Spleen (tissue), 11 donors: Measurements from ENCODE around the gene ZIK1. TPM values are rescaled to one million over a fixed set of nuclear protein-coding genes. Genes with fewer than 3 reads are reported as not detected.

Experiments
- DNase-seq: peaks from one replicate; pipeline ENCODE4 v3.0.0-alpha.2; 2020
- H3K27ac ChIP-seq, 8 donors: fragments of 200-600 bp; sonication (generic) in 7 of 8; 1 replicate in 4 of 8; 2 replicates in 4 of 8; pipeline versions ENCODE4 v1.5.0 to v1.8.0; 2016 to 2021; ENCODE audit warnings: inconsistent platforms in 4 of 8, mild to moderate bottlenecking in 4 of 8, moderate library complexity in 1 of 8
- H3K27me3 ChIP-seq, 7 donors: fragments of 200-600 bp; sonication (generic) in 6 of 7; replicated peaks in 1 of 7; 1 replicate in 4 of 7; 2 replicates in 3 of 7; pipeline versions ENCODE4 v1.5.0 to v1.8.0; 2016 to 2021; ENCODE audit warnings: inconsistent platforms in 3 of 7, mild to moderate bottlenecking in 1 of 7
- H3K36me3 ChIP-seq, 6 donors: fragments of 200-600 bp; sonication (generic) in 5 of 6; 1 replicate in 4 of 6; 2 replicates in 2 of 6; pipeline versions ENCODE4 v1.5.0 to v1.8.0; 2016 to 2021; ENCODE audit warnings: inconsistent platforms in 2 of 6
- H3K4me1 ChIP-seq, 6 donors: fragments of 200-600 bp; sonication (generic) in 5 of 6; 1 replicate in 3 of 6; 2 replicates in 3 of 6; pipeline versions ENCODE4 v1.5.0 to v1.8.0; 2016 to 2021; ENCODE audit warnings: inconsistent platforms in 3 of 6
- H3K4me3 ChIP-seq, 8 donors: fragments of 200-600 bp; sonication (generic) in 7 of 8; 1 replicate in 4 of 8; 2 replicates in 4 of 8; pipeline versions ENCODE4 v1.5.0 to v1.8.0; 2016 to 2021; ENCODE audit warnings: inconsistent platforms in 4 of 8, mild to moderate bottlenecking in 4 of 8, moderate library complexity in 2 of 8
- H3K9me3 ChIP-seq, 8 donors: fragments of 200-600 bp; sonication (generic) in 7 of 8; 1 replicate in 4 of 8; 2 replicates in 4 of 8; pipeline versions ENCODE4 v1.5.0 to v1.8.0; 2016 to 2021; ENCODE audit warnings: inconsistent platforms in 4 of 8
- POLR2A ChIP-seq, 3 donors: fragments of 450-650 bp; IDR thresholded peaks; one replicate each; pipeline ENCODE4 v1.5.1; 2017; ENCODE audit warnings: antibody characterized with exemption in 3 of 3, mild to moderate bottlenecking in 1 of 3
- POLR2AphosphoS5 ChIP-seq, 3 donors: sonication (generic); formaldehyde crosslinking; IDR thresholded peaks; one replicate each; pipeline ENCODE4 v1.5.1; 2017; ENCODE audit warnings: antibody characterized with exemption in 3 of 3
- WGBS, 5 donors: extraction: QIAGEN DNeasy Blood & Tissue Kit in 3 of 5; methylation state at CpG; one replicate each; pipeline versions ENCODE4 v1.1.5 to v1.1.7; 2013 to 2018; 5-methylcytosine and 5-hydroxymethylcytosine counted together
- intact Hi-C: fragments of 100-400 bp; cut with DNase I; formaldehyde crosslinking; loops from one replicate; pipeline ENCODE4 v1.15.0; 2023; ENCODE audit warnings: low total_unique reads
- polyA plus RNA-seq, 3 donors: library from polyadenylated mRNA; stranded (reverse); fragments of 200-250 nt; gene quantifications; one replicate each; pipeline ENCODE4 v1.2.1, GENCODE V29; 2013
- total RNA-seq, 7 donors: library from RNA; depleted of rRNA in 3 of 7; stranded (reverse); fragments of >200 nt in 3 of 7; fragmentation: NEBNext Ultra II Directional in 4 of 7; extraction: Animal tissue kit (Norgen Biotek cat#: 25700) in 4 of 7; gene quantifications; one replicate each; pipeline versions ENCODE4 v1.1.0 to v1.2.1, GENCODE V29; 2016 to 2021
- TF ChIP-seq, protein P1 (sequence below), 11 experiments: fragments of 200-600 bp in 7 of 11; fragments of 450-650 bp in 4 of 11; sonication (generic) in 4 of 11; IDR thresholded peaks in 8 of 11; conservative IDR thresholded peaks in 3 of 11; 1 replicate in 7 of 11; 2 replicates in 4 of 11; pipeline versions ENCODE4 v1.4.0 to v1.8.0; 2016 to 2021; ENCODE audit warnings: antibody characterized with exemption in 11 of 11, inconsistent platforms in 4 of 11, mild to moderate bottlenecking in 1 of 11
- donor health status: healthy with polysubstance abuse.
- donor health status: DM: no; HTN: no; CAD: no; lungs with moderate emphysema.
- donor health status: DM: no; HTN: no; CAD: no.
- donor health status: Bipolar disorder and iron deficiency.
- donor health status: healthy.
- donor health status: DM: no; HTN: no; CAD: no.
- donor health status: DM: yes; HTN: yes; CAD: no.

Gene ZIK1
- total and polyA plus RNA-seq, 10 donors = 3.4 to 12.0 (median 7.0) TPM

DNA sequence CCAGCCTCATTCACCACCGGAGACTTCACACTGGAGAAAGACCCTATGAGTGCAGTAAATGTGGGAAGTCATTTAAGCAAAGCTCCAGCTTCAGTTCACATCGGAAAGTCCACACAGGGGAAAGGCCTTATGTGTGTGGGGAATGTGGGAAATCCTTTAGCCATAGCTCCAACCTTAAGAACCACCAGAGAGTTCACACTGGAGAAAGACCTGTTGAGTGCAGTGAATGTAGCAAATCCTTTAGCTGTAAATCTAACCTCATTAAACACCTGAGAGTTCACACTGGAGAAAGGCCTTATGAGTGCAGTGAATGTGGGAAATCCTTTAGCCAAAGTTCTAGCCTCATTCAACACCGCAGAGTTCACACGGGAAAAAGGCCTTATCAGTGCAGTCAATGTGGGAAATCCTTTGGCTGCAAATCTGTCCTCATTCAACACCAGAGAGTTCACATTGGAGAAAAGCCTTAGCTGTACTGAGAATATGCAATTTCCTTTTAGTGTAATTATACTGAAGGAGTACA, 57.8 kb downstream of the ZIK1 start:
- Histone ChIP-seq H3K4me1 (no peaks in the 10 kb centered on the region), H3K27me3 (no peaks in the 10 kb centered on the region), H3K9me3 (peaks cover 17 to 100% (median 99%) of the 10 kb centered on the region in 8 donors), H3K36me3 (peaks cover 9 to 68% (median 62%) of the 10 kb centered on the region in 6 donors), H3K4me3 (peak overlapping the region in 1 of 8 donors; percentile 26), H3K27ac (peak overlapping the region in 1 of 8 donors; percentile 69)
- 94 to 99% (median 98%) methylated on average over 4 of the region's 4 CpGs for WGBS, 5 donors
- TF ChIP-seq, protein P1, sequence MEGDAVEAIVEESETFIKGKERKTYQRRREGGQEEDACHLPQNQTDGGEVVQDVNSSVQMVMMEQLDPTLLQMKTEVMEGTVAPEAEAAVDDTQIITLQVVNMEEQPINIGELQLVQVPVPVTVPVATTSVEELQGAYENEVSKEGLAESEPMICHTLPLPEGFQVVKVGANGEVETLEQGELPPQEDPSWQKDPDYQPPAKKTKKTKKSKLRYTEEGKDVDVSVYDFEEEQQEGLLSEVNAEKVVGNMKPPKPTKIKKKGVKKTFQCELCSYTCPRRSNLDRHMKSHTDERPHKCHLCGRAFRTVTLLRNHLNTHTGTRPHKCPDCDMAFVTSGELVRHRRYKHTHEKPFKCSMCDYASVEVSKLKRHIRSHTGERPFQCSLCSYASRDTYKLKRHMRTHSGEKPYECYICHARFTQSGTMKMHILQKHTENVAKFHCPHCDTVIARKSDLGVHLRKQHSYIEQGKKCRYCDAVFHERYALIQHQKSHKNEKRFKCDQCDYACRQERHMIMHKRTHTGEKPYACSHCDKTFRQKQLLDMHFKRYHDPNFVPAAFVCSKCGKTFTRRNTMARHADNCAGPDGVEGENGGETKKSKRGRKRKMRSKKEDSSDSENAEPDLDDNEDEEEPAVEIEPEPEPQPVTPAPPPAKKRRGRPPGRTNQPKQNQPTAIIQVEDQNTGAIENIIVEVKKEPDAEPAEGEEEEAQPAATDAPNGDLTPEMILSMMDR (IDR thresholded peaks at IDR 0.05 in 8 of 11, conservative IDR thresholded peaks at IDR 0.05 in 3 of 11) = no peak
- TF ChIP-seq POLR2AphosphoS5 (IDR thresholded peaks at IDR 0.05) (no peak), POLR2A (IDR thresholded peaks at IDR 0.05) (no peak)
- no peak for DNase-seq
- intact Hi-C loops = no loop called here

DNA sequence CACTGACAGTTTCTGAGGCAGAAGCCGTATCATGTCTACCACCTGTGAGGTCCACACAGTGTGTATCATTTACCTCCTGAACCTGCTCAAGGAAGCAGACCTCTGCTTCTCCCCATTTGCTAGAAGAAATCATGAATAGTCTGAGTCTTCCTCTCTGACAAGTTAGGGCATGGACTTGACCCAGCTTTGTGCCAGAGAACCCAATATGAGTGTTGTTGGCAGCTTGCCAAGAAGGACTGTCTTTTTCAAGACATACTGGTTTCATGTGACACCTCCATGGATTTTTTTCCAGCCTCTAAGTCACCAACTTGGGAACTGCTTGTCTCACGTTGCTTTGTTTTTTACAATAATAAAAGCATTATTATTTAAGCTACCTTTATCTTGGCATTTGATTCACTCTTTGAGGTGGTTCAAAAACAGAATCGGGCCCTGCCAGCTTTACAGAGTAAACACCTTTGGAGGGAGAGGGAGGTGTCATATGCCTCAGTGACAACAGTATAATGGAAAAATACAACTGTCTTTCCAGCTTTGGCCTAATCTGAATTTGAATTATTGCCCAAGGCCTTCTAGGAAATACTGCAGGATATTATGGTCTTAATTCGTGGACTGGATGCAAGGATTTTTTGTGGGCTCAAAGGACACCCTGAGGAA, 58.6 kb downstream of the ZIK1 start:
- Histone ChIP-seq H3K4me1 (no peaks in the 10 kb centered on the region), H3K27me3 (no peaks in the 10 kb centered on the region), H3K9me3 (peaks cover 12 to 100% (median 99%) of the 10 kb centered on the region in 8 donors), H3K27ac (peak overlapping the region in 3 of 8 donors; percentile 5 to 69 (median 16)), H3K36me3 (peaks cover 9 to 61% (median 54%) of the 10 kb centered on the region in 6 donors), H3K4me3 (peak overlapping the region in 1 of 8 donors; percentile 10)
- no peak for DNase-seq
- intact Hi-C loops = no loop called here
- no peak for TF ChIP-seq POLR2AphosphoS5 (IDR thresholded peaks at IDR 0.05)
- TF ChIP-seq, protein P1 (IDR thresholded peaks at IDR 0.05 in 8 of 11, conservative IDR thresholded peaks at IDR 0.05 in 3 of 11) = no peak
- no peak for TF ChIP-seq POLR2A (IDR thresholded peaks at IDR 0.05)
- 81 to 91% (median 90%) methylated on average over 4 of the region's 4 CpGs for WGBS, 5 donors

Other genes starting within 250 kb of the ZIK1 start
- gene ZNF304, start 232.9 kb upstream of the ZIK1 start, total RNA-seq = 10 to 100 TPM in 6 of 7 donors, 1 to 10 TPM in 1; 9.8 to 16.7 (median 13.3) TPM
- 1 to 10 TPM; 2.9 to 3.9 (median 3.6) TPM for gene ZNF304, start 232.9 kb upstream of the ZIK1 start, polyA plus RNA-seq
- gene TRAPPC2B, start 220.6 kb upstream of the ZIK1 start, total RNA-seq = 10 to 100 TPM in 4 of 7 donors, 1 to 10 TPM in 3; 7.7 to 36.6 (median 18.0) TPM
- gene TRAPPC2B, start 220.6 kb upstream of the ZIK1 start, polyA plus RNA-seq = 10 to 100 TPM; 20.2 to 24.0 (median 23.6) TPM
- gene ZNF547, start 220.6 kb upstream of the ZIK1 start, total RNA-seq = 1 to 10 TPM; 3.3 to 8.8 (median 5.4) TPM
- 1 to 10 TPM; 2.3 to 3.5 (median 3.5) TPM for gene ZNF547, start 220.6 kb upstream of the ZIK1 start, polyA plus RNA-seq
- 10 to 100 TPM; 21.2 to 48.2 (median 34.6) TPM for gene ZNF548, start 194.3 kb upstream of the ZIK1 start, total RNA-seq
- 10 to 100 TPM; 12.4 to 14.2 (median 12.5) TPM for gene ZNF548, start 194.3 kb upstream of the ZIK1 start, polyA plus RNA-seq
- 10 to 100 TPM; 13.4 to 23.0 (median 18.8) TPM for gene ZNF17, start 173.0 kb upstream of the ZIK1 start, total RNA-seq
- gene ZNF17, start 173.0 kb upstream of the ZIK1 start, polyA plus RNA-seq = 1 to 10 TPM; 1.8 to 3.5 (median 2.6) TPM
- gene ZNF749, start 148.8 kb upstream of the ZIK1 start, total RNA-seq = 10 to 100 TPM in 4 of 7 donors, 1 to 10 TPM in 3; 7.3 to 15.4 (median 10.8) TPM
- 1 to 10 TPM; 2.7 to 9.4 (median 5.4) TPM for gene ZNF749, start 148.8 kb upstream of the ZIK1 start, polyA plus RNA-seq
- gene VN1R1, start 127.0 kb upstream of the ZIK1 start, total RNA-seq = 1 to 10 TPM in 5 of 7 donors, under 1 TPM in 2; 0.82 to 2.0 (median 1.4) TPM
- gene VN1R1, start 127.0 kb upstream of the ZIK1 start, polyA plus RNA-seq = under 1 TPM; 0.26 to 0.30 (median 0.30) TPM
- gene ZNF772, start 106.6 kb upstream of the ZIK1 start, total RNA-seq = 10 to 100 TPM; 10.9 to 33.7 (median 19.9) TPM
- 1 to 10 TPM; 1.4 to 3.3 (median 2.7) TPM for gene ZNF772, start 106.6 kb upstream of the ZIK1 start, polyA plus RNA-seq
- 10 to 100 TPM in 6 of 7 donors, 1 to 10 TPM in 1; 8.8 to 20.4 (median 15.6) TPM for gene ZNF419, start 96.4 kb upstream of the ZIK1 start, total RNA-seq
- gene ZNF419, start 96.4 kb upstream of the ZIK1 start, polyA plus RNA-seq = 1 to 10 TPM; 5.9 to 8.7 (median 8.3) TPM
- 10 to 100 TPM; 10.5 to 25.2 (median 17.5) TPM for gene ZNF773, start 84.2 kb upstream of the ZIK1 start, total RNA-seq
- gene ZNF773, start 84.2 kb upstream of the ZIK1 start, polyA plus RNA-seq = 1 to 10 TPM; 3.0 to 5.7 (median 3.9) TPM
- 10 to 100 TPM in 4 of 7 donors, 1 to 10 TPM in 3; 8.5 to 13.0 (median 10.8) TPM for gene ZNF549, start 56.8 kb upstream of the ZIK1 start, total RNA-seq
- gene ZNF549, start 56.8 kb upstream of the ZIK1 start, polyA plus RNA-seq = 1 to 10 TPM; 2.6 to 3.9 (median 2.8) TPM
- 10 to 100 TPM; 10.5 to 39.5 (median 13.3) TPM for gene ZNF550, start 24.3 kb upstream of the ZIK1 start, total RNA-seq
- 1 to 10 TPM; 5.4 to 6.4 (median 5.4) TPM for gene ZNF550, start 24.3 kb upstream of the ZIK1 start, polyA plus RNA-seq
- gene ZNF416, start 5.2 kb upstream of the ZIK1 start, total RNA-seq = 1 to 10 TPM; 4.3 to 9.3 (median 6.1) TPM
- 1 to 10 TPM; 2.1 to 3.8 (median 3.4) TPM for gene ZNF416, start 5.2 kb upstream of the ZIK1 start, polyA plus RNA-seq
- gene ZNF530, start 15.7 kb downstream of the ZIK1 start, total RNA-seq = 1 to 10 TPM; 3.5 to 7.4 (median 4.1) TPM
- 1 to 10 TPM; 2.4 to 3.2 (median 2.9) TPM for gene ZNF530, start 15.7 kb downstream of the ZIK1 start, polyA plus RNA-seq
- gene ZNF134, start 30.1 kb downstream of the ZIK1 start, total RNA-seq = 10 to 100 TPM; 18.3 to 30.7 (median 23.1) TPM
- gene ZNF134, start 30.1 kb downstream of the ZIK1 start, polyA plus RNA-seq = 1 to 10 TPM; 3.7 to 7.6 (median 5.7) TPM
- gene ZNF211, start 49.0 kb downstream of the ZIK1 start, total RNA-seq = 10 to 100 TPM; 18.9 to 28.4 (median 20.8) TPM
- gene ZNF211, start 49.0 kb downstream of the ZIK1 start, polyA plus RNA-seq = 10 to 100 TPM in 2 of 3 donors, 1 to 10 TPM in 1; 9.5 to 14.2 (median 12.3) TPM
- gene ZSCAN4, start 84.8 kb downstream of the ZIK1 start, total RNA-seq = under 1 TPM in 3 of 7 donors, not detected in 4; 0.29 to 0.58 (median 0.47) TPM
- not detected for gene ZSCAN4, start 84.8 kb downstream of the ZIK1 start, polyA plus RNA-seq
- 10 to 100 TPM; 10.0 to 14.3 (median 13.4) TPM for gene ZNF551, start 97.8 kb downstream of the ZIK1 start, total RNA-seq
- gene ZNF551, start 97.8 kb downstream of the ZIK1 start, polyA plus RNA-seq = 1 to 10 TPM; 2.0 to 3.8 (median 2.5) TPM
- gene ZNF154, start 125.1 kb downstream of the ZIK1 start, total RNA-seq = 10 to 100 TPM in 6 of 7 donors, 1 to 10 TPM in 1; 9.3 to 21.2 (median 15.3) TPM
- 1 to 10 TPM; 3.6 to 5.8 (median 4.3) TPM for gene ZNF154, start 125.1 kb downstream of the ZIK1 start, polyA plus RNA-seq
- gene ZNF671, start 143.5 kb downstream of the ZIK1 start, total RNA-seq = 10 to 100 TPM; 16.1 to 23.3 (median 17.1) TPM
- 10 to 100 TPM; 10.4 to 11.7 (median 10.9) TPM for gene ZNF671, start 143.5 kb downstream of the ZIK1 start, polyA plus RNA-seq
- 10 to 100 TPM; 16.2 to 25.3 (median 20.9) TPM for gene ZNF776, start 162.7 kb downstream of the ZIK1 start, total RNA-seq
- gene ZNF776, start 162.7 kb downstream of the ZIK1 start, polyA plus RNA-seq = 1 to 10 TPM; 3.5 to 9.5 (median 4.3) TPM
- gene ZNF586, start 185.5 kb downstream of the ZIK1 start, total RNA-seq = 10 to 100 TPM; 29.6 to 45.6 (median 35.2) TPM
- gene ZNF586, start 185.5 kb downstream of the ZIK1 start, polyA plus RNA-seq = 1 to 10 TPM; 7.3 to 9.8 (median 9.0) TPM
- gene ZNF552, start 230.8 kb downstream of the ZIK1 start, total RNA-seq = 10 to 100 TPM in 4 of 7 donors, 1 to 10 TPM in 3; 8.8 to 20.8 (median 10.5) TPM
- gene ZNF552, start 230.8 kb downstream of the ZIK1 start, polyA plus RNA-seq = 1 to 10 TPM; 2.9 to 4.2 (median 4.0) TPM
- gene ZNF587B, start 246.2 kb downstream of the ZIK1 start, total RNA-seq = 10 to 100 TPM; 19.9 to 31.8 (median 26.0) TPM
- gene ZNF587B, start 246.2 kb downstream of the ZIK1 start, polyA plus RNA-seq = 1 to 10 TPM; 3.4 to 9.8 (median 3.9) TPM